Activated naive CD8-positive, alpha-beta T cell treated with anti-CD3 and anti-CD28 coated beads, Interleukin-2, amount 50 U/mL, for 24 hours (primary cell): ENCODE data around the gene TMC5.

Experiments used
- ATAC-seq: fragments of 150-1000 bp; cut with Tn5 transposase; one replicate; pipeline ENCODE4 v1.10.0; 2021
- DNase-seq: peaks from one replicate; pipeline ENCODE4 v3.0.0; 2021
- H3K27ac Mint-ChIP-seq: one replicate; pipeline ENCODE4 v1.8.0; 2021; ENCODE audit warnings: mild to moderate bottlenecking, mixed read lengths
- H3K27me3 Mint-ChIP-seq: one replicate; pipeline ENCODE4 v1.8.0; 2021; ENCODE audit warnings: mixed read lengths
- H3K36me3 Mint-ChIP-seq: one replicate; pipeline ENCODE4 v1.8.0; 2021; ENCODE audit warnings: low read depth, mixed read lengths
- H3K4me1 Mint-ChIP-seq: one replicate; pipeline ENCODE4 v1.8.0; 2021; ENCODE audit warnings: mixed read lengths
- H3K4me3 Mint-ChIP-seq: one replicate; pipeline ENCODE4 v1.8.0; 2021; ENCODE audit warnings: mild to moderate bottlenecking, moderate library complexity, mixed read lengths
- H3K9me3 Mint-ChIP-seq: one replicate; pipeline ENCODE4 v1.8.0; 2021; ENCODE audit warnings: mixed read lengths

TMC5 gene

DNA sequence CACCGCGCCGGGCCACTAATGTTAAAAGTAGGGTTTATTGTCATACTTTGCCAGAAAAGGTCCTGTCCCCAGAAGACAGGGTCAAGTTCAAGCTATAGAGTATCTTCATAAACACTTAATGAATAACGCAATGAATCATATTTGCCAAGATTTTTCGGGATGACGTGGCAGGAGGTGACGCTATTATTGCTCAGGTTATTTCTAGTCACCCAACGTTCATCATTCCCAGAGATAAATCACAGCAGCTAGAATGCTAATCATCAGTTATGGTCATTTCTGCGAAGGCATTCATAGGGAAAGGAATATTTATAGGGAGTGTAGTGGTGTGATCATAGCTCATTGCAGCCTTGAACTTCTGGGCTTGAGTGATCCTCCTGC is 2.0 kb downstream of the TMC5 start:
- H3K4me1 Mint-ChIP-seq, result no peaks in the 10 kb centered on the region
- no peaks in the 10 kb centered on the region for H3K36me3 Mint-ChIP-seq
- no peak overlapping the region for H3K27ac Mint-ChIP-seq
- peaks cover 5% of the 10 kb centered on the region for H3K9me3 Mint-ChIP-seq
- ATAC-seq (no peak), DNase-seq (no peak)
- H3K27me3 Mint-ChIP-seq, result peaks cover 10% of the 10 kb centered on the region
- H3K4me3 Mint-ChIP-seq, result no peak overlapping the region

DNA sequence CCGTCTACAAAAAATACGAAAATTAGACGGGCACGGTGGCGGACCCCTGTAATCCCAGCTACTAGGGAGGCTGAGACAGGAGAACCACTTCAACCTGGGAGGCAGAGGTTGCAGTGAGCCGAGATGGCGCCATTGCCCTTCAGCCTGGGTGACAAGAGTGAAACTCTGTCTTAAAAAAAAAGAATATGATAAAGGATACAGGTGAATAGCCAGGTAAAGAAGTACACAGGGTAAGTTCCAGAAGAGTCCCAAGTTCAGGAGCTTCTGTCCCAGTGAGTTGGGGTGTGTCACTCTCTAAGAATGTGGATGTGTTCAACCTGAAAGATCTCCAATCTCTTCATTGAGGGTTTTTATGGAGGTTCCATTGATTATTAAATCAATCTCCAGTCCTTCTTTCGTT is 6.8 kb downstream of the TMC5 start:
- Mint-ChIP-seq H3K4me1 (no peaks in the 10 kb centered on the region), H3K4me3 (no peak overlapping the region), H3K27me3 (peaks cover 5% of the 10 kb centered on the region), H3K36me3 (no peaks in the 10 kb centered on the region), H3K9me3 (peaks cover 5% of the 10 kb centered on the region), H3K27ac (no peak overlapping the region)
- no peak for DNase-seq
- ATAC-seq, result no peak

DNA sequence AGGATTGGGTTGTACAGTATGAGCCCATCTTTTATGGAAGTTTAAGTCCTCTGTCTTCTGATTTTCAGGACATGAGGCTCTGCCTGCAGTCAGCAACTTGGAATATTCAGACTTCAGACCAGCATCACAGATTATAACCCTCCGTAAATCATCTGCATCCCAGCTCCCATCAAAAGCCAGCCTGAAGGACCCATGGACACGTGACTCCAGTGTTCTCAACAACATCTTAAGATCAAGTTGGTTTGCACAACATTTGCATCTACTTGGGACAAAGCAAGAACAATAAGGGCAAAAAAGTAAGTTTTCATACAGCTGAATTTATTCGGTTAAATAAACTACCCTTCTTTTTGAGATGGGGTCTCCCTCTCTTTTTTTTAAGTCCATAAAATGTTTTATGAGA is 12.7 kb downstream of the TMC5 start:
- no peak overlapping the region for H3K27ac Mint-ChIP-seq
- H3K36me3 Mint-ChIP-seq, result no peaks in the 10 kb centered on the region
- no peak overlapping the region for H3K4me3 Mint-ChIP-seq
- H3K4me1 Mint-ChIP-seq, result no peaks in the 10 kb centered on the region
- DNase-seq (no peak), ATAC-seq (no peak)
- H3K27me3 Mint-ChIP-seq, result peaks cover 2% of the 10 kb centered on the region
- H3K9me3 Mint-ChIP-seq, result no peaks in the 10 kb centered on the region

DNA sequence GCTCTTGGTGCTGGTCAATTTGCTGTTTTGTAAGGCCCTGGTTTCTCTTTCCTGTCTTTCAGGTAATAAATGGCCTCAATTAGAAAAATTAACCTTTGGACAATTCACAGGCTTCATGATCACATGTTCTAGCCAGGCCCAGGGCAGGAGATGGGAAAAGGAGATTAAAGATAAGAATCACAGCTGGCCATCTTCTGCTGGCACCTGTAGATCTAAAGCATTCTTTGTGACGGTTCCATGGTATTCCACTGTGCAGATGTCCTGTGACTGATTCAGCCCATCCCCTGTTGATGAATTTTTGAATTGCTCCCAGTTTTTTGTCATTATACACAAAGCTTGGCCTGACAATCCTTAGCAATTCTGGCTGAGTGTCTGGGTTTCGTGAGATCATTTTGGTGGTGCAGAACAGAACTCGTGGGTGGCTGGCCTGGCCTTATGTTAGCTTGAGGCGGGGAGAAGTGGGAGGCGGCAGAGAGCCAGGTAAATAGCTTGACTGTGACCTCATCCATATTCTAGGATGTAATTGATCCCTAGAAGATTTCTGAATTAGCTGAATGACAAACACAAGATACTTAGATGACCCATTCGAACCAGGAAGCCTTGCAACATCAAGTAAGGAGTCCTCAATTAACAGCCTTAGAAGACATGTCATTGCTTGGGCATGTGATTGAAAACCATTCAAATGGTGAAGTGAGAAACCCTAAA is 14.1 kb downstream of the TMC5 start:
- H3K4me3 Mint-ChIP-seq, result no peak overlapping the region
- ATAC-seq (no peak), DNase-seq (no peak)
- H3K9me3 Mint-ChIP-seq, result no peaks in the 10 kb centered on the region
- no peak overlapping the region for H3K27ac Mint-ChIP-seq
- peaks cover 2% of the 10 kb centered on the region for H3K27me3 Mint-ChIP-seq
- H3K4me1 Mint-ChIP-seq, result no peaks in the 10 kb centered on the region
- no peaks in the 10 kb centered on the region for H3K36me3 Mint-ChIP-seq

DNA sequence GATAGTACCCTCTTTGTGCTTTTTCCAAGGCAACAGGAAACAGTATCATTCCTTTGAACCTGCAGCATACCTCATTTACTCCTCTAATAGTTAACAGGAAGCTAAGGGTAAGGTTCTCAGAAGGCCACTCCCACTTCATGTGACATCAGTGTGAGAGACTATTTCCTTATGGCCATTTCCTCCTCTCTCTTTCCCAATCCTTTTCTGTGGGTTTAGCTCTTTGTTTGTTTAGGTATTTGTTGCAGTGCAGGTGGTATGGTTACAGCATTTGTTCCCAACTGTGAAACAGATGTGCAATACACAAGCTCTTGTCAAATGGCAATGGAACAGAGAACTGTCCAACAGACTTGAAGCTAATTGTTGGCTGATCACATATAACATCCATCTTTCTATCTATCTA is 14.7 kb downstream of the TMC5 start:
- H3K27me3 Mint-ChIP-seq, result peaks cover 2% of the 10 kb centered on the region
- H3K4me3 Mint-ChIP-seq, result no peak overlapping the region
- ATAC-seq (no peak), DNase-seq (no peak)
- H3K9me3 Mint-ChIP-seq, result no peaks in the 10 kb centered on the region
- H3K36me3 Mint-ChIP-seq, result no peaks in the 10 kb centered on the region
- no peaks in the 10 kb centered on the region for H3K4me1 Mint-ChIP-seq
- no peak overlapping the region for H3K27ac Mint-ChIP-seq

DNA sequence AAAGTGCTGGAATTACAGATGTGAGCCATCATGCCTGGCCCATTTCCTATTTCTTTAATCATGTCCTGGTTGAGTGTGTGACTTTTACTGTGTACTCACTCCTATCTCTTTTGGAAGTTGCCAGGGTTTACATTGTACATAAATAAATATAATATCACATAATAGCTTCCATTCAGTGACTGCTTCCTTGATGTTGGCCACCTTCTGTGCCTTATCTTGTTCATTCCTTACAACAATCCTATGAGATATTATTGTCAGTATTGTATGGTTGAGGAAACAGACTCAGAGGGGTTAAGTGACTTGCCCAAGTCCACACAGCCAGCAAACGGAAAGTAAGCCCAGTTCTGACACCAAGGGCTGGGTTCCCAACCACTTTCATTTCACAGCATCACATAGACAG is 16.9 kb downstream of the TMC5 start:
- H3K9me3 Mint-ChIP-seq, result no peaks in the 10 kb centered on the region
- no peaks in the 10 kb centered on the region for H3K36me3 Mint-ChIP-seq
- no peaks in the 10 kb centered on the region for H3K4me1 Mint-ChIP-seq
- peaks cover 2% of the 10 kb centered on the region for H3K27me3 Mint-ChIP-seq
- ATAC-seq (no peak), DNase-seq (no peak)
- H3K4me3 Mint-ChIP-seq, result no peak overlapping the region
- H3K27ac Mint-ChIP-seq, result no peak overlapping the region

DNA sequence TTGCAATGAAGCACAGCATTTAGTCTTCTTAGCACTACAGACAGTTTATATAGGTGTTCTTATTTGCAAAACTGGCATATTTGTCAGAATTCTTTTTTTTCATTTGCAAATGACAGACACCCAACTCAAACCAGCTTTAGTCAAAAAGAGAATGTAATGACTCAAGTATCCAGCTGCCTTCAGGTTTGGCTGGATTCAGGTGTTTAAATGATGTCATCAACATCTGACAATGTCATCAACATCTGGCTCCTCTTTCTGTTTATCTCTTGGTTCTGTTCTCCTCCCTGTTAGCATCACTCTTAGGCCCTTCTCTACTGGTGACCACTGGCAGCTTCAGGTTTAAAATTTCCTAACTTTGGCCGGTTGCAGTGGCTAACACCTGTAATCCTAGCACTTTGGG is 18.9 kb downstream of the TMC5 start:
- no peak for ATAC-seq
- DNase-seq, result no peak
- H3K27me3 Mint-ChIP-seq, result peaks cover 2% of the 10 kb centered on the region

DNA sequence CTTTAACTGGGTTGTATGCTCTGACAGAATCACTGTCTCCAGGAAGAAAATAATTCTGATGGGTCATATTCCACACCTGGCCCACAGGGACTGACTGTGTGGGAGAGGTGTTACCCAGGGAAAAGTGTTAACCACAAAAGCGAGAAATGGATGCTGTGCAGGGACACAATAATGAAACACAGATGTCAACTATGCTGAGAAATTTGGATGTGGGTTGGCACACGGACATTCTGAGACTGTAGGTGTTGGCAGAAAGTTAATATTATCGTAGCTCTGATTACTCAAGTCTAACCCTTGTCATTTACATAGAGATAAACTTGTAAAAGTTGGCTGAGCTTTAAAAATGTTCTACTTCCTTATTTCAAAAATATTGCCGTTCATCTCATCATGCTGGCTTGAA is 19.6 kb downstream of the TMC5 start:
- no peaks in the 10 kb centered on the region for H3K4me1 Mint-ChIP-seq
- no peak overlapping the region for H3K4me3 Mint-ChIP-seq
- H3K27ac Mint-ChIP-seq, result no peak overlapping the region
- no peak for ATAC-seq
- no peak for DNase-seq
- no peaks in the 10 kb centered on the region for H3K9me3 Mint-ChIP-seq
- H3K36me3 Mint-ChIP-seq, result no peaks in the 10 kb centered on the region
- peaks cover 2% of the 10 kb centered on the region for H3K27me3 Mint-ChIP-seq

More for the DNA sequence above, 18.9 kb downstream of the TMC5 start:
- no peak overlapping the region for H3K27ac Mint-ChIP-seq
- H3K4me1 Mint-ChIP-seq, result no peaks in the 10 kb centered on the region
- no peaks in the 10 kb centered on the region for H3K9me3 Mint-ChIP-seq
- no peak overlapping the region for H3K4me3 Mint-ChIP-seq
- no peaks in the 10 kb centered on the region for H3K36me3 Mint-ChIP-seq

DNA sequence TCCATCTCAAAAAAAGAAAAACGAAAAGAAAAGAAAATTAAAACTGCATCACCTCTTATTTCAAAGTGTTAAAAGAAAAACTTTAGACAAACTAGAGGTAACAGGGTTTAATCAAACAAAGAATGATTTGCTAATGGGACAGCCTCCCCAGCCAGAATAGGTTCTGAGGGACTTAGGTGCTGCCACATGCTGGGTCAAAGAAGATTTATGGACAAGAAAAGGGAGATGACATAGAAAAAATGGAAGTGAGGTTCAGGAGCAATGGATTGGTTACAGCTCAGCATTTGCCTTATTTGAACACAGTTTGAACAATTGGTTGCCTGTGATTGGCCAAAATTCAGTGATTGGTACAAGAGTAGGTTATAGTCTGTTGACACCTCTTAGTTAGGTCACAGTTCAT is 21.1 kb downstream of the TMC5 start:
- no peak for DNase-seq
- Mint-ChIP-seq H3K27ac (no peak overlapping the region), H3K27me3 (peaks cover 4% of the 10 kb centered on the region), H3K9me3 (no peaks in the 10 kb centered on the region), H3K36me3 (no peaks in the 10 kb centered on the region), H3K4me3 (no peak overlapping the region), H3K4me1 (no peaks in the 10 kb centered on the region)
- no peak for ATAC-seq

DNA sequence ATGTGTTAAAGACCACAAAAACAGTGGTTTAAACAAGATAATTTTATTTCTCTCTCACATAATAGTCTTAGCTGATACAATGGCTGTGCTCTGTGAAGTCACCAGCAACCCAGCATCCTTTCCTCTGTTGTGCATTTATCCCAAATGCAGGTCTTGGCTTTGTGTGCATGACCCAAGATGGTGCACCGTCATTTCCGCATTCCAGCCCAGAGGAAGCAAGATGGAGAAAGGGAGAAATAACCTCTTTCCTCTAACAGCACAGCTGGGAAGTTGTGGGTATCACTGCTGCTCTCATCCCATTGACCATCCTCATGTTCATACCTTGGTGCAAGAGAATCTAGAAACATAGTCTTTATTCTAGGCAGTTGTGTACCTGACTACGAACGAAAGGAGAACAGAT is 21.8 kb downstream of the TMC5 start:
- no peak overlapping the region for H3K27ac Mint-ChIP-seq
- no peaks in the 10 kb centered on the region for H3K4me1 Mint-ChIP-seq
- ATAC-seq (no peak), DNase-seq (no peak)
- no peaks in the 10 kb centered on the region for H3K36me3 Mint-ChIP-seq
- no peak overlapping the region for H3K4me3 Mint-ChIP-seq
- H3K27me3 Mint-ChIP-seq, result peaks cover 5% of the 10 kb centered on the region
- no peaks in the 10 kb centered on the region for H3K9me3 Mint-ChIP-seq

DNA sequence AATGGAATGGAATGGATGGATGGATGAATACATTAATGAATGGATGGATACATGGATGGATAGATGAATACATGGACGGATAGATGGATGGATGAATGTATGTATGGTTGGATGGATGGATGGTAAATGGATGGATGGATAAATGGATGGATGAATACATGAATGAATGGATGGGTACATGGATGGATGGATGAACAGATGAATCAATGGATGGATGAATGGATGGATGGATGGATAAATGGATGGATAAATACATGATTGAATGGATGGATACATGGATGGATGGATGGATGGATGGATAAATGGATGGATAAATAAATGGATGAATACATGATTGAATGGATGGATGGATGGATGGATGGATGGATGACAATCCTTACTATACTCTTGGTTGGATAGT is 26.0 kb downstream of the TMC5 start:
- no peak overlapping the region for H3K27ac Mint-ChIP-seq
- peaks cover 9% of the 10 kb centered on the region for H3K27me3 Mint-ChIP-seq
- no peaks in the 10 kb centered on the region for H3K9me3 Mint-ChIP-seq
- DNase-seq (no peak), ATAC-seq (no peak)
- H3K4me3 Mint-ChIP-seq, result no peak overlapping the region
- no peaks in the 10 kb centered on the region for H3K4me1 Mint-ChIP-seq
- H3K36me3 Mint-ChIP-seq, result no peaks in the 10 kb centered on the region

DNA sequence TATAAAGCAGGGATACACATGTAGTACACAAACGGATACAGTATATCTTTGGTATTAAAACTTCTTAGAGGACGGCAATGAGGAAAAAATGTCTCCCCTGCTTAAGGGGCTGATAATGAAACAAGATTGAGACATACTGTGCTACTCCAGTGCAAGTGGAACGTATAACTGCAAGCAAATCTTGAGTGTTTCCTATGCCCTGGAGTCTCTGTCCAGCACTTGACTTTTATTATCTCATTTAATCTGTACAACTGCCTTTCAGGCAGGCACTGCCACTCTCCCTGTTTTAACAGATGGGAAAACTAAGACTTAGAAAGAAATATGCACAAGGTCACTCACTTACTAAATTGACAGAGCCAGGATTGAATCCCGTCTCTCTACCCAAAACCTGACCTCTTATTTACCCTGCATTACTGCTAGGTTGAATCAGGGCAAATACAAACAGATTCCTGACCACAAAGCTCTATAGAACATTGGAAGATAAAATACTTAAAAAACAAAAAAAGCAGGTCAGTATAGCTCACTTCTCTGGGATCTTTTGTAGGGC is 28.7 kb downstream of the TMC5 start:
- ATAC-seq, result no peak
- Mint-ChIP-seq H3K4me3 (no peak overlapping the region), H3K36me3 (no peaks in the 10 kb centered on the region), H3K27me3 (peaks cover 9% of the 10 kb centered on the region), H3K4me1 (no peaks in the 10 kb centered on the region), H3K27ac (no peak overlapping the region), H3K9me3 (no peaks in the 10 kb centered on the region)
- DNase-seq, result no peak

DNA sequence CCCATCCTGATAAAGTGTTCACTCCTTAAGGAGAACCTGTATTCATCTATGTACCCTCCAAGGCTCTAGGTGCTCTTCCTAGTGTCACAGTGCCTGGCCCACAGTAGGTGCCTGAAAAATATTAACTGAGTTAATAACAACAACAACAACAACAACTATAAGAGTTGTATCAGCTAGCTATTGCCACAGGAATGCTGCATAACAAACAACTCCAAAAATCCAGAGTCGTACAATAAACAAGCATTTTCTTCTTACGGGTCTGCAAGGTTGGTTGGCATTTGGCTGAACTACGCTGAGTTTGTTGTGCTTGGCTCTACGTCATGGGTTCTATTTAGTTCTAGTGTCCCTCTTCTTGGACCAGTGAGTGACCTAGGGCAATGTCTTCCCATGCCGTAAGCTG is 29.2 kb downstream of the TMC5 start:
- H3K36me3 Mint-ChIP-seq, result no peaks in the 10 kb centered on the region
- no peaks in the 10 kb centered on the region for H3K4me1 Mint-ChIP-seq
- ATAC-seq, result no peak
- no peak for DNase-seq
- peaks cover 9% of the 10 kb centered on the region for H3K27me3 Mint-ChIP-seq
- H3K9me3 Mint-ChIP-seq, result no peaks in the 10 kb centered on the region
- H3K4me3 Mint-ChIP-seq, result no peak overlapping the region
- no peak overlapping the region for H3K27ac Mint-ChIP-seq

DNA sequence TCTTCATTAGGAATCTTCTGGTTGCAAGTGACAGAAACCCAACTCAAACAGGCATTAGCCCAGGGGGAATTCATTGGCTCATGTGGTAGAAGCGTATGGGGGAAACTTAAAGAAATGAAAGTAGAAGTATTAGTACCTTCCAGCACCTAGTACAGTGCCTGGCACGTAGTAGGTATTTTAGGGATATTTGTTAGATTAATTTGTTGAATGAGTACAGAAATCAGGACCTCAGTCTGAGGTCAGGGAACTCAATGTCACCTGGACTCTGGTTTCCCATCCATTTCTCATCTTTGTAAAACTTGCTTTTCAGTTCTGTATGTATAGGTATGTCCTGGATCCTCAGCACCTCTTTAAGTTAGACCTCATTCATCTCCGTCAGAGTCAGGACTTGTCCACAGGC is 32.5 kb downstream of the TMC5 start:
- Mint-ChIP-seq H3K27ac (no peak overlapping the region), H3K4me1 (no peaks in the 10 kb centered on the region), H3K9me3 (no peaks in the 10 kb centered on the region), H3K27me3 (peaks cover 6% of the 10 kb centered on the region), H3K4me3 (no peak overlapping the region), H3K36me3 (no peaks in the 10 kb centered on the region)
- no peak for ATAC-seq
- DNase-seq, result no peak

DNA sequence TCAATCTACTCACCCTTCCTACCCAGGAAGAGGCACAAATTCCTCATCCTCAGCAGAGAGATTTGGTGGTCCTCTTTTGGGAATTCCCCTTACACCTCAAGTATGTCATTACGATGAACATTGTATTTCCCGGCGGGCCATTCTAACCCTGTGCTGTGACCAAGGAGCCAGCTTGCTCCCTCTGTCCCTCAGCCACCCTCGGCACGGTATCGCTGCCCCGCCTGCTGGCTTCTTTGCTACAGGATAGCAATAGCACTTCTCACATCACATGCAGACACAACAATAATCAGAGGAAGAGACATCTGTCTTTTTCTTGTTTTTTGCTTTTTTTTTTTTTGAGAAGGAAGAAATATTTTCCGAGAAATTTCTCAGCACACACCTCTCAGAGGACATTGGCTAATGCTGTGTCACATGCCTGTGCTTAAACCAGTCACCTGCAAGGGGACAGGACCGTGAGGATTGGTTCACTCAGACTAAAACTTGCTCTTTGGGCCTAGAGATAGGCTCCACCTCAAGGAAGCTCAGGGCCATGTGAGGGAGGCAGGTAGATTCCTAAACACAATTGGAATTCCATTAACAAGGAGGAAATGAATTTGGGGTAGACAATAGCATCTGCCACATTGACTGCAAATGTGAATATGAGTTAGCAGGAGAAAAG is 41.2 kb downstream of the TMC5 start:
- Mint-ChIP-seq H3K4me1 (no peaks in the 10 kb centered on the region), H3K4me3 (no peak overlapping the region), H3K9me3 (no peaks in the 10 kb centered on the region), H3K27ac (no peak overlapping the region), H3K27me3 (peaks cover 10% of the 10 kb centered on the region), H3K36me3 (no peaks in the 10 kb centered on the region)
- DNase-seq (no peak), ATAC-seq (no peak)
